Skeletal muscle satellite cell (primary cell): ENCODE results near the gene SLC8A1.
A peak's percentile ranks its signal among the peaks of the same experiment; 100 is the strongest.

Experiments
- H3K27me3 ChIP-seq: 2 replicates; pipeline ENCODE4 v1.7.0; 2013; ENCODE audit warnings: low read length; ENCODE audit not compliant: control insufficient read depth, insufficient read depth
- H3K36me3 ChIP-seq: 2 replicates; pipeline ENCODE4 v1.7.0; 2013; ENCODE audit warnings: mild to moderate bottlenecking, control low read depth, low read length; ENCODE audit not compliant: insufficient read depth
- H3K4me1 ChIP-seq: 2 replicates; pipeline ENCODE4 v1.7.0; 2013; ENCODE audit warnings: low read length; ENCODE audit not compliant: control insufficient read depth, insufficient read depth
- H3K4me2 ChIP-seq: 2 replicates; pipeline ENCODE4 v1.7.0; 2013; ENCODE audit warnings: mild to moderate bottlenecking, low read length
- H3K4me3 ChIP-seq: 2 replicates; pipeline ENCODE4 v1.7.0; 2013; ENCODE audit warnings: low read length
- H3K9ac ChIP-seq: 2 replicates; pipeline ENCODE4 v1.7.0; 2013; ENCODE audit warnings: mild to moderate bottlenecking, low read depth, low read length, moderate library complexity
- H3K9me3 ChIP-seq: replicated peaks from 2 replicates; pipeline ENCODE4 v1.7.0; 2013; ENCODE audit warnings: mild to moderate bottlenecking, control low read depth, low read length

Gene SLC8A1

DNA sequence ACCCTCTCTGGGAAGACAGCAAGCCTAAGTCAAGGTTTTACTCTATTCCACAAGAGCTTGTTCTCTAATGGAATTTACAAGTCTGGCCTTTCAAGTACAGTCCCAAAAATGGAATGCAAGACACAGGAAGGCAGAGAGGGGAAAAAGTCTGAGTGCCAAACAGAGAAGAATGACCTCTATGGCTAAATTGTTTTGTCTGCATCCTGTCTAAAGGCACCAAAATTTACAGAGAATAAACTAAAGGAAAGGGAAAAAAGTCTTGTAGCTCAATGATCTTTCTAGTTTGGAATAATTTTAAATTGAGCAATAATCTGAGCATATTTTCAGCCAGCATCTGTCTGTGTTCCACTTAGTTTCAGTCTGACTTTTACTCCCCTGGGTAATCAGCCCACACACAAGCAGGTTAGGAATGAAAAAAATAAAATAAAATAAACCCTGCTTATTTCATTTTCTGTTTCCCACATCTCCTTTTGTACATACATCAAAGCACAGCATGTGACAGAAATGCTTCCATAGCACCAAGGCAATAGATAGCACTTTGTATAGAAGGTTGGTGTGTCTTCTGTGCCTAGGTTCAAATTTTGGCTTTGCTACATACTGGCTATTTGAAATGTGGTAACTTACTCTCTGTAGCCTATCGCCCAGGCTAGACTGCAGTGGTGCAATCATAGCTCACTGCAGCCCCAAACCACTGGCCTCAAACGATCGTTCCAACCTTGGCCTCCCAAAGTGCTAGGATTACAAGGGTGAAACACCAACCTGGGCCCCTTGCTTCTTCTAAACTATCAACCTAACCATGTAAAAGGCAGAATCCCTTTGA is 105.1 kb downstream of the SLC8A1 start:
- peaks cover 71% of the 10 kb centered on the region for H3K4me1 ChIP-seq
- H3K27me3 ChIP-seq, result no peaks in the 10 kb centered on the region
- no peak overlapping the region for H3K4me3 ChIP-seq
- peak overlapping the region; percentile 6 for H3K4me2 ChIP-seq
- peak overlapping the region; percentile 62 for H3K9ac ChIP-seq
- H3K9me3 ChIP-seq, result no peaks in the 10 kb centered on the region
- no peaks in the 10 kb centered on the region for H3K36me3 ChIP-seq

DNA sequence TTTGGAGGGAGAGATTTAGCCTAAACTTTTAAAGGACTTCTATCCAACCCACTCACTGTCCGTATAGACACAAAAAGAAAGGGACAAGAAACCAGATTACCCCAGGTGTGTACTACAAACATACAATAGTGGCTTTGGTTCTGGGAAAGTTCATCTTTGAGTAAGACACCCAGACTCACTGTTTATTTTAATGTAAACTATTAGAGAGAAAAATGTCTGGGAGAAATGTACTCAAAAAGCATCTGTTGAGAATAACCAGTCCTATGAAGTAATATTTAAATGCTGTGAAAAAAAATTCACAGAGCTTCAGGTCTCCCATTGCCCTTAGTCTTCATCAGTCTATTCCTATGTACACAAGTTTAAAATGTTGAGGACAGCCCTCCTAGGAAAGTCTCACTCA is 107.5 kb downstream of the SLC8A1 start:
- Histone ChIP-seq H3K4me2 (peak overlapping the region; percentile 54), H3K4me3 (peak overlapping the region; percentile 26), H3K9ac (peak overlapping the region; percentile 71), H3K36me3 (no peaks in the 10 kb centered on the region), H3K9me3 (no peaks in the 10 kb centered on the region), H3K27me3 (no peaks in the 10 kb centered on the region), H3K4me1 (peaks cover 72% of the 10 kb centered on the region)

DNA sequence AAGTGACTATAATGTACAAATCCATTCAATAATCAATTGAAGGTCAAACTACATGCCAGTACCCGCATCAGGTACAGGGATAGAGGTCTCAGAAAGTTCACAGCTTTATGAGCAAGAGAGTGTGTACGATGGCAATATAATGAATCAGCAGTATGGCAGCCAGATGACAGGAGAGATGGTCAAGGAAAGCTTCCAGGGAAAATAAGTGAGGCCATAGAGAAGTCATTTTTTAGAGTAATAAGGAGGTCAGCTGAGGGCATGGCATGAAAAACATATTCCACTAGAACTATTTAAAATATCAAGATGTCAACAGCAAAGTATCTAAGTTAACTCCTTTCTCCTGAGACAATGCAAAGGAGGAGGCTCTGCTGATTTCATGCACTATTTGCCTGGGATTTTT is 108.0 kb downstream of the SLC8A1 start:
- Histone ChIP-seq H3K27me3 (no peaks in the 10 kb centered on the region), H3K4me2 (peak overlapping the region; percentile 54), H3K9me3 (no peaks in the 10 kb centered on the region), H3K4me3 (peak overlapping the region; percentile 26), H3K36me3 (no peaks in the 10 kb centered on the region), H3K9ac (peak overlapping the region; percentile 71), H3K4me1 (peaks cover 67% of the 10 kb centered on the region)

DNA sequence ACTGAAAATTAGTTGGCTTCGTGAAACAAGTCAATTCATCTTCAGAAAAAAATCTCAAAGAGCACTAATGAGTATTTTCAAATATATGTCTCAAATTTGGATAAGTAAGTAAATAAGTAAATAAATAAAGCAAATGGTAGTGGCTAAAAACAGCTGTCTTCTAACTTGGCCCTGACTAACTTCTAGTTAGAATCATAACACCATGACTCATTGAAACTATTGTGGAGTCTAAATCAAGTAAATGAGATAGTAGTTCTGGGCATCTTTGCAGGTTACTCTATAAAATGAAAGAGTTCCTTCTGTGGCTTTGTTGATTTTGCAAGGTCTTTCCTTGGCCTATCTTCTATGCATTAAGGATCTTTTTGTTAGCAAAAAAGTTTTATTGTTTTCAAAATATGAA is 110.7 kb downstream of the SLC8A1 start:
- Histone ChIP-seq H3K4me3 (no peak overlapping the region), H3K4me2 (no peak overlapping the region), H3K4me1 (peaks cover 42% of the 10 kb centered on the region), H3K27me3 (no peaks in the 10 kb centered on the region), H3K9ac (no peak overlapping the region), H3K9me3 (no peaks in the 10 kb centered on the region), H3K36me3 (no peaks in the 10 kb centered on the region)

DNA sequence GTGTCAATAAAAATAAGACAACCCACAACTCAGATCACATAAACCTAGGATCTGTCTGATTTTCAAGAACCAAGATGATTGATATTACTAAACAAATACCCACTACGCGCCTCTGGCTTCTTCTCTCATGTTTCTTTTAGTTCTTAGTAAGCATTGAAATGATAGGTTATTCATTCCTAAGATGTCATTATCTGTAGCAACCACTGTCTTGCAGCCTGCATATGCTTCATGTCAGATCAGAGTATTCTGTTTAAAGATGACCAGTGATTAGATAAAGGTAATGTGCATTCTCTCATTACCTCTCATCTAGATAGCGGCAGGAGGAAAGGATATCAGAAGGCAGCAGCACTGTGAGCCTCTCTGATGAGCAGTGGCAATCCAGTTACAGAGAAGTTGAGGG is 112.9 kb downstream of the SLC8A1 start:
- no peaks in the 10 kb centered on the region for H3K36me3 ChIP-seq
- no peaks in the 10 kb centered on the region for H3K9me3 ChIP-seq
- peaks cover 22% of the 10 kb centered on the region for H3K4me1 ChIP-seq
- H3K9ac ChIP-seq, result no peak overlapping the region
- no peaks in the 10 kb centered on the region for H3K27me3 ChIP-seq
- H3K4me2 ChIP-seq, result no peak overlapping the region
- H3K4me3 ChIP-seq, result no peak overlapping the region

DNA sequence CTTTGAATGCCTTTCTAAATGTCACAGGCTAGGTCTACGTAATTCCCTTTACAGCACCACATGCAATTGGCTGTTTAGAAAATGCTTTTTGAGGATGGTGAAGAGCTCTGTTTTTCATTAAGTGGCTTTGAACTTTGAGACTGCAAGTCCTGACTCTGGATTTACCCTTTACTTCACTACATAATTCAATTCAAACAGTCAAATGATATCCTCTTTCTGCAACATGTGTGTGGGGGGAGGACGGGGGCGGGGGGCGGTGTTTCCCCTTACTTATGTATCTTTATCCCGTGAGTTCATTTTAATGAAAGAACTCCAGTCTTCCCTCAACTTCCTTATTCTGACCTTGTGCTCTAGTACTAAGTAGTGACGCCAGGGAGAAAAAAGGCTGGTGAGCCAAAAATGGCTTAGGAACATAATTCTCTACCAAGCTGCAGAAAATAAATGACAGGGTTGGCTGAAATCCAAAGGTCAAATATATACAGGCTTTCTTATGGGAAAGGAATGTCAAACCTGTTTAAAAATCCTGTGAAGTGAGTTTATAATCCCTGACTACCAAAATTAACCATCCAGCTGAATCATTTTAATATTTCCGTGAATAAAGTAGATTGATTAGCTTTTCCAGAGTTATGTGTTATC is 119.6 kb downstream of the SLC8A1 start:
- H3K27me3 ChIP-seq, result no peaks in the 10 kb centered on the region
- H3K4me3 ChIP-seq, result no peak overlapping the region
- no peaks in the 10 kb centered on the region for H3K9me3 ChIP-seq
- H3K36me3 ChIP-seq, result no peaks in the 10 kb centered on the region
- no peak overlapping the region for H3K4me2 ChIP-seq
- H3K9ac ChIP-seq, result peak overlapping the region; percentile 41
- H3K4me1 ChIP-seq, result peaks cover 12% of the 10 kb centered on the region

DNA sequence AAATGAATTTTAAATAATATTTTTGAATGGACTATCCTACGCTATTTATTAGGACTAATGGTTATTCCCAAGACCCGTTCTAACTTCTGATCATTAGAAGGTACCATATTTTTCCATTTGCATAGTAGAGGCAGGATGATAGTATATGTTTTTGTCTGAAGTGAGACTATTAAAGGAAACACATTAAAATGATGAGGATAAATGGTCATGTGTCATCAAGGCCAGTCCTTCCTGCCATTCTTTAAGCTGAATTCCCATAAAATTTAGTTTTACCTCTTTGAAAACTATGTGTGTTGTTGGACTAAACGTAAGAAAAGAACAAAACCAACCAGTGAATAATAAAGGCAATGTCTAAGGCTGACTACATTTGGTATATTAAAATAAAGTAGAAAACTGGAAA is 121.8 kb downstream of the SLC8A1 start:
- no peak overlapping the region for H3K4me3 ChIP-seq
- no peak overlapping the region for H3K4me2 ChIP-seq
- H3K27me3 ChIP-seq, result no peaks in the 10 kb centered on the region
- H3K36me3 ChIP-seq, result no peaks in the 10 kb centered on the region
- H3K9ac ChIP-seq, result no peak overlapping the region
- H3K9me3 ChIP-seq, result no peaks in the 10 kb centered on the region
- peaks cover 13% of the 10 kb centered on the region for H3K4me1 ChIP-seq

DNA sequence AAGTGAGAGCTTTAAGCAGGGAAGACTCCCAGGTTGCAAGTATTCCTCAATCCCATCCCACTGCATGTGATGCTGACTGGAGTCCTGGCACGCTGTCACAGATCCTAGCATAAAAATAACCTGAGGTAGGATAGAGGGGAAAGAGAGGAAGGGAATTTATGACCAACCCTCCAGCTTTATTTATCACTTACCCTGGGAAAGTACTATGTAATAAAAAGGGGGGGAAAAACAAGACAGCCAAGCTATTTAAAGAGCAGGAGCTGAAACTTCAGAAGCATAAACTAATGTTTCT is 122.2 kb downstream of the SLC8A1 start:
- Histone ChIP-seq H3K36me3 (no peaks in the 10 kb centered on the region), H3K4me3 (no peak overlapping the region), H3K9me3 (no peaks in the 10 kb centered on the region), H3K27me3 (no peaks in the 10 kb centered on the region), H3K9ac (no peak overlapping the region), H3K4me2 (no peak overlapping the region), H3K4me1 (peaks cover 14% of the 10 kb centered on the region)

DNA sequence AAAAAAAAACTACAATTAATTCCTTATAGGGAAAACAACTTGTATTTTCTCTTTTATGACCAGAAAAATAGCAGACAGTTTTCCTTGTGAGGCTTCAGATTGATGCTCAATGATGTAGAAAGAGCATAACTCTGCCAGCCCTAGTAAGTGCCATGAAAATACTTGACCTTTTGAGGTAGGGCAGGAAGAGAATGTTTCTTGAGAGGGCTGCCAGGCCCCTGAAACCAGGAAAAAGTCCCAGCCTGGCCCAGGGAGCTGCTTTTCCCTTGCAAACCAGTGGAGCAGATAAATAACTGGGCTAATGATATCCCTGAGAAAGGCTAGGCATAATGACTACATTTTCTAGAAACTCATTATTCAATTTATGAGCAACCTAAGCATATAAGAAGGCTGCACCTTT is 126.8 kb downstream of the SLC8A1 start:
- H3K9me3 ChIP-seq, result no peaks in the 10 kb centered on the region
- no peak overlapping the region for H3K4me2 ChIP-seq
- no peaks in the 10 kb centered on the region for H3K36me3 ChIP-seq
- no peak overlapping the region for H3K4me3 ChIP-seq
- H3K9ac ChIP-seq, result no peak overlapping the region
- H3K27me3 ChIP-seq, result no peaks in the 10 kb centered on the region
- H3K4me1 ChIP-seq, result peaks cover 3% of the 10 kb centered on the region

DNA sequence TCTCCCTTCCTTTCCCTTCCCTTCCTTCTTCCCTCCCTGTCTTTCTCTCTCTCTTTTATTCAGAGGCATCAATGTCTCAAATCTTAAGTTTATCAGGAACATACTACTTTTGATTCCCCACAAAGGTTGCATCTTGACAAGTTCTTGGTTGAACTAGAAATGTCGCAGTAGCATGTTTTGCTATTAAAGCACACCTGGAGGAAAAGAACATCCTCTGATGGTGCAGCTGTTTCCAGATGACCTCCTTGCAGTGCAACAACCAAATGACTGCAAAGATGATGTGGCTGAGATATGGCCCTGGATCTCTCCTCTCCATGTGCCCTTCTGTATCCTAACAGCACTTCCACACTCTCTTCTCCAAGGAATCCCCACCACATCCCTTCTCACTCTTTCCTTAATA is 127.2 kb downstream of the SLC8A1 start:
- H3K9ac ChIP-seq, result no peak overlapping the region
- no peaks in the 10 kb centered on the region for H3K36me3 ChIP-seq
- H3K4me2 ChIP-seq, result no peak overlapping the region
- H3K4me3 ChIP-seq, result no peak overlapping the region
- no peaks in the 10 kb centered on the region for H3K27me3 ChIP-seq
- H3K9me3 ChIP-seq, result no peaks in the 10 kb centered on the region
- peaks cover 3% of the 10 kb centered on the region for H3K4me1 ChIP-seq

DNA sequence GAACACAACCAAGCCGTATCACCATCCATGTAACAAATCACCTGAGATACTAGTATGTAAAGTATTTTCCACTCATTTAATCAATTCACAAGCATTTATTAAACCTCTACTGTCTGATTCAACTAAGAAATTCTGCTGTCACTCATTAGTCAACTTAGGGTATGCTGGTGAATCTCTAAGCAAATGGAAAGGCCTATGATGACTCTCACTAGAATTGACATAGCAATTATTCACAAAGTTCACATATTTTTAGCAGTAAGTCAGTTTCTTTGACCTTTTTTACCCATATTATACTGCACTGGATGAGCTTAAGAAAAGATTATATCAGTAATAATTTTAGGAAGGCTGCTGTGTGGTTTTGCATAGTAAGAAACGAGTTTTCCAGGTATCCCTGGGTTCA is 130.1 kb downstream of the SLC8A1 start:
- peaks cover 16% of the 10 kb centered on the region for H3K4me1 ChIP-seq
- no peak overlapping the region for H3K4me3 ChIP-seq
- no peaks in the 10 kb centered on the region for H3K36me3 ChIP-seq
- H3K9ac ChIP-seq, result no peak overlapping the region
- no peak overlapping the region for H3K4me2 ChIP-seq
- H3K27me3 ChIP-seq, result no peaks in the 10 kb centered on the region
- no peaks in the 10 kb centered on the region for H3K9me3 ChIP-seq

DNA sequence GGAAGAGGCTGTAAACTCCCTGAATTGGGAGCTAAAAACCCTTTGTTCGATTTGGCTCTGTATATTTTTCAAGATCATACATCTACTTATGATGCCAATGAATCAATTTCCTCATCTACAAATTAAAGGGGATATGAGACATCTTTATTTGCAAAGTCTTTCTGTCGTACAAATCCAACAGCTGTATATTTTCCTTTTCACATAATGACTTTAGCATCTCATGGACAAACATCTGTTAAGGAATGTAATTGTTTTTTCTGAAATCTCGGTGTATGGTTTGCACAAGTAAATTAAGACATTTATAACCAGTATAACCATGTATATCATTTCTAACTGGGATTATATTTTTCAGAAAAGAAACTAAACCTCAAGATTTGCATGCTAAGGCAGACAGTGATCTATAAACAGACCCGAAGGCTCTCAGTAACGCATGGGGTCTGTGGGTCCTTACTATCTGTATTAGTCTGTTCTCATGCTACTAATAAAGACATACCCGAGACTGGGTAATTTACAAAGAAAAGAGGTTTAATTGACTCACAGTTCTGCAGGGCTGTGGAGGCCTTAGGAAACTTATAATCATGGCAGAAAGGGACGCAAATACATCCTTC is 130.8 kb downstream of the SLC8A1 start:
- no peaks in the 10 kb centered on the region for H3K36me3 ChIP-seq
- no peak overlapping the region for H3K9ac ChIP-seq
- H3K4me1 ChIP-seq, result peaks cover 23% of the 10 kb centered on the region
- H3K4me2 ChIP-seq, result no peak overlapping the region
- no peaks in the 10 kb centered on the region for H3K9me3 ChIP-seq
- no peak overlapping the region for H3K4me3 ChIP-seq
- H3K27me3 ChIP-seq, result no peaks in the 10 kb centered on the region
